ENCODE measurements around the gene RPL3. TPM values are rescaled to one million over a fixed set of nuclear protein-coding genes. Genes with fewer than 3 reads are reported as not detected.

RPL3 gene
- total and polyA plus RNA-seq, 2 of the 4 experiments (the other 2 are of a cell fraction) = 2,871 to 3,312 TPM

DNA sequence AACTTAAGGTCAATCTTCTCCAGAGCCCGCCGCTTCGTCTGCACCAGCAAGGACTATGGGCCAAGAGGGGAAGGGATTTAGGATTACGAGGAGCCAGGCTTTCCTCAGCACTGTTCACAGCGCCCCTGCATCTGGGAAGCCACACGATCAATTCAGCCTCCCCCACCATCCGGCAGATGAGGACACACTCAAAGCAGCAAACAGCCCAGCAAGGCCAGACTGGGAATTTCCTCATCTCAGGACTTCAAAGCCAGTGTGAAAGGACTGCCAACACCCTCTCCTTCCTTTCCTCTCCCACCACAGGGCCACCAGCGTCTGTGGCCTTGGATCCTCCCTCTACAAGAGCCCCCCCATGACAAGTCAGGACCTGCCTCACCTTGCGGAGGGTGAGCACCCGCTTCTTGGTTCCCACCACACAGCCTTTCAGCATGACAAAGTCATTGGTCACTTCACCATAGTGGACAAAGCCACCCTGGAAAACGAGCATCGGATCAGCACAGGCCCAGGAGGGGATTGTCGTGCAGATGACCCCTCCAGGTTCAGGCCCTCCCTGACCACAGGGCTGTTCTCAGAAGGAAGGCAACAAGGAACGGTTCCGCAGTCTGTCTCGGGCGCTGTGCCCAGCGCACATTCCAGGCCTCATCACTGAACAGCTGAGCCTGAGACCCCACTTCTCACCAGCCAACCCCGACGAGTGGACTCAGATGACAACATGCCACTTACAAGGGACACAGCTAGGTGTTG is 6.0 kb downstream of the RPL3 start (continued):
- TF ChIP-seq, protein P1, sequence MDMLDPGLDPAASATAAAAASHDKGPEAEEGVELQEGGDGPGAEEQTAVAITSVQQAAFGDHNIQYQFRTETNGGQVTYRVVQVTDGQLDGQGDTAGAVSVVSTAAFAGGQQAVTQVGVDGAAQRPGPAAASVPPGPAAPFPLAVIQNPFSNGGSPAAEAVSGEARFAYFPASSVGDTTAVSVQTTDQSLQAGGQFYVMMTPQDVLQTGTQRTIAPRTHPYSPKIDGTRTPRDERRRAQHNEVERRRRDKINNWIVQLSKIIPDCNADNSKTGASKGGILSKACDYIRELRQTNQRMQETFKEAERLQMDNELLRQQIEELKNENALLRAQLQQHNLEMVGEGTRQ (IDR thresholded peaks at IDR 0.05; ENCODE audit: low read depth, low read length) = no peak

DNA sequence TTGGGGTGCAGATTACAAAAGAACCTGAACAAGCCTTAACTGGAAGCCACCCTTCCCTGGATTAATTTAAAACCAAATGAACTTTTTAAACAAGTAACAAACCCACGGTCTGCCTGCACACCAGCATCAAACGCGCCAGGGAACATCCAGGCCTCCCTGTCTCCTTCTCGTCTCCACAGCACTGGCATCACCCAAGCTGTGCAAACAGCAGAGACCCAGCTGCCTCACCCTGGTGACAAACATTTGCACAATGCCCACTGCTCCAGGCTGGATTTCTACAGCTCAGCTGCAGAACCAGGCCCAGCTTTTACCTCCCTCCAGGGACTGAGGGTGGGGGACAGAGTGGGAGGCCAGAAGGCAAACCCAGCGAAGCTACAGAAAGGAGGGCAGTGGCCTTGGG is 7.0 kb downstream of the RPL3 start:
- Histone ChIP-seq H3K36me3 (ENCODE audit: control insufficient read depth, insufficient read depth, low read length) (peaks cover 77% of the 10 kb centered on the region), H2BK20ac (ENCODE audit: low read depth, low read length) (no peak overlapping the region), H3K27ac (ENCODE audit: insufficient read depth, low read length) (no peak overlapping the region), H2AFZ (replicated peaks; ENCODE audit: low read length, poor library complexity) (no peak overlapping the region), H3K79me1 (ENCODE audit: low read depth in 1 of 2, low read length in 2 of 2) (peaks cover 20 to 80% of the 10 kb centered on the region in 2 experiments), H3K18ac (ENCODE audit: low read depth, low read length) (no peak overlapping the region), H3K14ac (replicated peaks; ENCODE audit: low read depth, low read length) (no peak overlapping the region), H2BK120ac (ENCODE audit: low read depth, low read length) (no peak overlapping the region), H2AK5ac (ENCODE audit: low read depth, low read length) (no peak overlapping the region), H3K4ac (ENCODE audit: low read depth, low read length) (no peak overlapping the region), H4K8ac (ENCODE audit: low read depth in 2 of 2, low read length in 2 of 2) (no peak overlapping the region), H3K9me3 (ENCODE audit: control insufficient read depth, insufficient read depth, low read length) (no peaks in the 10 kb centered on the region), H3K4me2 (ENCODE audit: low read depth, low read length) (no peak overlapping the region), H3K9me1 (ENCODE audit: insufficient read depth, low read length) (peaks cover 5% of the 10 kb centered on the region; the same call in 1 of the 2 replicates), H3K23ac (ENCODE audit: low read depth, low read length) (no peak overlapping the region), H3K9ac (ENCODE audit: low read depth, low read length) (no peak overlapping the region), H3K27me3 (ENCODE audit: control insufficient read depth, insufficient read depth, low read length) (no peaks in the 10 kb centered on the region), H2BK15ac (ENCODE audit: low read depth, low read length) (no peak overlapping the region), H4K91ac (ENCODE audit: insufficient read depth, low read depth, low read length) (no peak overlapping the region), H2BK5ac (ENCODE audit: low read depth, low read length, poor library complexity, severe bottlenecking) (no peak overlapping the region), H3K4me1 (ENCODE audit: control insufficient read depth, insufficient read depth, low read length) (peaks cover 34% of the 10 kb centered on the region), H2AK9ac (replicated peaks; ENCODE audit: low read depth, low read length, poor library complexity) (no peak overlapping the region), H3K4me3 (ENCODE audit: insufficient read depth, low read depth, low read length) (no peak overlapping the region), H4K20me1 (ENCODE audit: insufficient read depth, low read length) (peaks cover 91% of the 10 kb centered on the region), H4K5ac (ENCODE audit: low read depth, low read length) (no peak overlapping the region), H3K56ac (ENCODE audit: extremely low read depth, insufficient read depth, low read length) (no peak overlapping the region)
- no TSS peak for BruUV-seq (replicated peaks)
- in situ Hi-C loops (cut with MboI; ENCODE audit: low sequenced_read_pairs) (loop anchor here (5.0 to 10.0 kb wide), 3 partner anchors 140 to 308 kb away; partner anchors contain the start of gene ATF4), dilution Hi-C loops (cut with HindIII; ENCODE audit: low sequenced_read_pairs, unreplicated experiment) (no loop called here), intact Hi-C loops (cut with micrococcal nuclease) (loop anchor here (10.0 kb wide), 2 partner anchors 308 to 548 kb away; no protein-coding TSS in a partner anchor)
- ChIA-PET CTCF (no interaction called here), POLR2A (ENCODE audit: unreplicated experiment) (no interaction called here)
- no CpG with 5 or more reads among the region's 5 CpGs for WGBS, 2 experiments (ENCODE audit: extremely low coverage in 2 of 2, insufficient read length in 1 of 2)
- ATAC-seq (ENCODE audit: low read depth) (no peak), DNase-seq (no peak)
- TF ChIP-seq BHLHE40 (IDR thresholded peaks at IDR 0.05; ENCODE audit: low read depth, low read length) = no peak
- TF ChIP-seq FOS (IDR thresholded peaks at IDR 0.05; ENCODE audit: low read depth, low read length) = no peak
- no peak for TF ChIP-seq MAZ (IDR thresholded peaks at IDR 0.05; ENCODE audit: borderline replicate concordance, low read depth, low read length)
- TF ChIP-seq RAD21 (IDR thresholded peaks at IDR 0.05; ENCODE audit: low read length) = no peak
- TF ChIP-seq MXI1 (IDR thresholded peaks at IDR 0.05; ENCODE audit: borderline replicate concordance, low read depth, low read length) = no peak
- TF ChIP-seq, protein P2, sequence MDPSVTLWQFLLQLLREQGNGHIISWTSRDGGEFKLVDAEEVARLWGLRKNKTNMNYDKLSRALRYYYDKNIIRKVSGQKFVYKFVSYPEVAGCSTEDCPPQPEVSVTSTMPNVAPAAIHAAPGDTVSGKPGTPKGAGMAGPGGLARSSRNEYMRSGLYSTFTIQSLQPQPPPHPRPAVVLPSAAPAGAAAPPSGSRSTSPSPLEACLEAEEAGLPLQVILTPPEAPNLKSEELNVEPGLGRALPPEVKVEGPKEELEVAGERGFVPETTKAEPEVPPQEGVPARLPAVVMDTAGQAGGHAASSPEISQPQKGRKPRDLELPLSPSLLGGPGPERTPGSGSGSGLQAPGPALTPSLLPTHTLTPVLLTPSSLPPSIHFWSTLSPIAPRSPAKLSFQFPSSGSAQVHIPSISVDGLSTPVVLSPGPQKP (IDR thresholded peaks at IDR 0.05; ENCODE audit: borderline replicate concordance, low read depth, low read length) = no peak
- TF ChIP-seq NFE2L2 (IDR thresholded peaks at IDR 0.05; ENCODE audit: low read depth, low read length) = no peak
- no peak for TF ChIP-seq RCOR1 (IDR thresholded peaks at IDR 0.05; ENCODE audit: insufficient replicate concordance, low read length)
- no peak for TF ChIP-seq CEBPB (IDR thresholded peaks at IDR 0.05; ENCODE audit: low read depth, low read length)
- no peak for TF ChIP-seq POLR2A (IDR thresholded peaks at IDR 0.05; ENCODE audit: low read depth, low read length)
- no peak for TF ChIP-seq SMC3 (IDR thresholded peaks at IDR 0.05; ENCODE audit: low read depth, low read length)
- TF ChIP-seq, protein P3, sequence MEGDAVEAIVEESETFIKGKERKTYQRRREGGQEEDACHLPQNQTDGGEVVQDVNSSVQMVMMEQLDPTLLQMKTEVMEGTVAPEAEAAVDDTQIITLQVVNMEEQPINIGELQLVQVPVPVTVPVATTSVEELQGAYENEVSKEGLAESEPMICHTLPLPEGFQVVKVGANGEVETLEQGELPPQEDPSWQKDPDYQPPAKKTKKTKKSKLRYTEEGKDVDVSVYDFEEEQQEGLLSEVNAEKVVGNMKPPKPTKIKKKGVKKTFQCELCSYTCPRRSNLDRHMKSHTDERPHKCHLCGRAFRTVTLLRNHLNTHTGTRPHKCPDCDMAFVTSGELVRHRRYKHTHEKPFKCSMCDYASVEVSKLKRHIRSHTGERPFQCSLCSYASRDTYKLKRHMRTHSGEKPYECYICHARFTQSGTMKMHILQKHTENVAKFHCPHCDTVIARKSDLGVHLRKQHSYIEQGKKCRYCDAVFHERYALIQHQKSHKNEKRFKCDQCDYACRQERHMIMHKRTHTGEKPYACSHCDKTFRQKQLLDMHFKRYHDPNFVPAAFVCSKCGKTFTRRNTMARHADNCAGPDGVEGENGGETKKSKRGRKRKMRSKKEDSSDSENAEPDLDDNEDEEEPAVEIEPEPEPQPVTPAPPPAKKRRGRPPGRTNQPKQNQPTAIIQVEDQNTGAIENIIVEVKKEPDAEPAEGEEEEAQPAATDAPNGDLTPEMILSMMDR (conservative IDR thresholded peaks at IDR 0.05; ENCODE audit: low read depth, low read length) = no peak

All from IMR-90 (cell line).